GM19438 (cell line): ENCODE measurements around the gene ENTR1.
A peak's percentile ranks its signal among the peaks of the same experiment; 100 is the strongest.
"Not testable (repeated sequence)": the region's sequence is repeated elsewhere in the genome, so short reads cannot be mapped to it uniquely, and the experiment has no call there.

Experiments used
- ATAC-seq: cut with Tn5 transposase; IDR thresholded peaks from one replicate; pipeline ENCODE4 v1.9.1; 2021; ENCODE audit warnings: low read depth; ENCODE audit not compliant: unreplicated experiment

The ENTR1 gene

DNA sequence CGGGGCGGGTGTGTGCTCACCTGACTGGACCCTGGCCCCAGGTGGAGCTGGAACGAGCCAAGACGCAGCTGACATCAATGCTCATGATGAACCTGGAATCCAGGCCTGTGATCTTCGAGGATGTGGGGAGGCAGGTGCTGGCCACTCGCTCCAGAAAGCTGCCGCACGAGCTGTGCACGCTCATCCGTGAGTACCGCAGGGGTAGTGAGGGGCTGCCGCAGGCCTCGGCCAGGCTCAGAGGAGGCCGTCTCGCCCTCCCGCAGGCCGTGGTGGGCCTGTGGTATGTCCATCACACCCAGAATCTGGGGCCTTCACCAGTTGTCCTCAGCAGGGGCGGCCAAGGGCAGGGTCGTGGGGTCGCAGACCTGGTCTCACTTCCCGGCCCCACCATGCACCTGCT, 11.4 kb upstream of the ENTR1 start:
- ATAC-seq: no peak

DNA sequence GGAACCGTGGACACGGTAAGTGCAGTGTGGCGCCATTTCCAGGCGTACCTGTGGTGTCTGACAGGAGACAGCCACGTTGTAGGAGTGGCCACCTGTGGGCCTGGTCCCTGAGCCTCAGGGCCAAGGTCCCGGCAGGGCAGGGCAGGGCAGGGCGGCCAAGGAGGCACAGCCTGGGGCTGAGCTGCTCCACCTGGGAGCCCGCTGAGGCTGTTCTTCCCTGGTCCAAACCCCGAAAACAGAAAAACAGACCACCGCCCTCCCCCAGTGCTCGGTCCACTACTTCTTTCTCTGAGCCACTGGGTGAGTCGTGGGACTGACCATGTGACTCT, 8.6 kb upstream of the ENTR1 start:
- no peak for ATAC-seq

DNA sequence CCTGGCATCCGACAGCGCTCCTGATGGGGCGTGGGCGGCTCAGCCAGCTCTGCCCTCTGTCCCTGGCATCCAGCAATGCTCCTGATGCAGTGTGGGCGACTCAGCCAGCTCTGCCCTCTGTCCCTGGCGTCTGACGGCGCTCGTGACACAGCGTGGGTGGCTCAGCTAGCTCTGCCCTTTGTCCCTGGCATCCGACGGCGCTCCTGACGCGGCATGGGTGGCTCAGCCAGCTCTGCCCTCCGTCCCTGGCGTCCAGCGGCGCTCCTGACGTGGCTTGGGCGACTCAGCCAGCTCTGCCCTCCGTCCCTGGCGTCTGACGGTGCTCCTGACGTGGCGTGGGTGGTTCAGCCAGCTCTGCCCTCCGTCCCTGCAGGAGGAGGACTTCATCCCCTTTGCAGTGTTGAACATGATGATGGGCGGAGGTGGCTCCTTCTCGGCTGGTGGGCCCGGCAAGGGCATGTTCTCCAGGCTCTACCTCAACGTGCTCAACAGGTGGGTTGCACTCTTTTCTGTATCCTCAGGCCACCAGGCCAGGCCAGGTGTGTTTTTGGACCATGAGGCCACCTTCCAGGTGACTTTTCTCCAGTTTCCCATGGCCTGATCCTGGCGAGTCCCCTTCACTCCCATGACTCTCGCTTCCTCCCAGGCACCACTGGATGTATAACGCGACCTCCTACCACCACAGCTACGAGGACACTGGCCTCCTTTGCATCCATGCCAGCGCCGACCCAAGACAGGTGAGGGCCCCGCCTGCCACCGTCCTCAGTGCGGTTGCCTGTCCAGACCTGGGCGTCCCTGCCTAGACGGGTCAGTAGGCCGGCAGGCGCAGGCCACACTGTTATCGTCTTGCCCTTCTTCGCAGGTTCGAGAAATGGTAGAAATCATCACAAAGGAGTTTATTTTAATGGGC, 8.0 kb upstream of the ENTR1 start:
- ATAC-seq: no peak

DNA sequence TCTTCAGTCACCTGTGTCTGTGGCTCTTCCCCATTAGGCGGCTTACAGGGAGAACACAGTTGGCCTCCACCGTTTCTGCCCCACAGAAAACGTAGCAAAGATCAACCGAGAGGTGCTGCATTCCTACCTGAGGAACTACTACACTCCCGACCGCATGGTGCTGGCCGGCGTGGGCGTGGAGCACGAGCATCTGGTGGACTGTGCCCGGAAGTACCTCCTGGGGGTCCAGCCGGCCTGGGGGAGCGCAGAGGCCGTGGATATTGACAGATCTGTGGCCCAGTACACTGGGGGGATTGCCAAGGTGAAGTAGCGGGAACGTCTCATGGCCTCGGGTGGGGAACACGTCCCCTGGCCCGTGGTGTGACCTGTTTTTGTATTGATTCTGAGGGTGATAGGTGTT, 6.5 kb upstream of the ENTR1 start:
- ATAC-seq: no peak

DNA sequence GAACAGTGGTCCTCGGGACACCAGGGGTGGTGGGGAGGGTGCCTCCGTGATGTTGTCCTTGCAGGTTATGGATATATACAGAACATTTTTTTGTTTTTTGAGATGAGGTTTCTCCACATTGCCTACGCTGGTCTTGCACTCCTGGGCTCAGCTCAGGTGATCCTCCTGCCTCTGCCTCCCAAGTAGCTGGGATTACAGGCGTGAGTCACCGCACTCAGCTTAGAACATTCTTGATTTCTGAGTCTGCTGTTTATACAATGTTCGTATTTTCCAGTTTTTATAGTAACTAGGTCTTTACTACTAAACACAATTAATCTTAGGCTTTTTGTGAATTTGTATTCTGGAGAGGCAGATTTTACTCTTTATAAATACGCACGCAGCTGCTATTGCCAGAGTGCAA, 6.0 kb upstream of the ENTR1 start:
- no peak for ATAC-seq

DNA sequence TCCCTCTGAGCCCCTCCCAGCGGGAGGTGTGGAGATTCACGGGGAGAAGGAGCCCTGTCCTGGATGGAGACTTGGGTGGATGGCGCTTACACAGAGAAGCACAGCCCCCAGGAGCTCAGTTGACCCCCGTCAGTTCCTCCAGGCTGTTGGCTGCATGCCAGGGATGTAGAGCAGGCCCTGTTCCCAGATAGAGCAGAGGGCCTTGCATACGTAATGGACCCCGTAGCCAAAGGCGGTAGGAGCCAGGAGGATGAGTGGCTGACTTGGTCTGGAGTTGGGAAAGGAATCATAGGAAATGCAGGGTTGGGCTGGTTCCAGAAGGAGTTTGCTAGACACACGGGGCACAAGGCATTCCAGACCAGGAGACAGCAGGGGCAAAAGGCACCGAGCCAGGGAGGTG, 2.5 kb upstream of the ENTR1 start:
- ATAC-seq: no peak

DNA sequence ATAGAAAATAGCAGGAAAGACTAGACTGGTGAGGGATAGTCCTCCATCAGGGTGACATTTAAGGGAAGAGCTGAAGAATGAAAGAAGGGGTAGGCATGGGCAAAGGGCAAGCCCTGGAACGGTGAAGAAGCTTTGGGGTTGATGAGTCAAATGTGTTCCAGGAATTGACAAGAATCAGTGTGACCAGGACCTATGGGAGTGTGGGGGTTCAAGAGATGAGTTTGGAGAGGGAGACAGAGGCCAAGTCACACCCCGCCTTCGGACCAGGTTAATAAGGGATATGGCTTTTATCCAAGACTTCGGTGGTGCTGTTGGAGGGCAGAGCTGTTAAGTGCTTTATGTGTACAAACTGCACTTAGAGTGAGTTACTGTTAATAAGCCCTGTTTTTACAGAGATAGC, 964 bp upstream of the ENTR1 start:
- no peak for ATAC-seq

DNA sequence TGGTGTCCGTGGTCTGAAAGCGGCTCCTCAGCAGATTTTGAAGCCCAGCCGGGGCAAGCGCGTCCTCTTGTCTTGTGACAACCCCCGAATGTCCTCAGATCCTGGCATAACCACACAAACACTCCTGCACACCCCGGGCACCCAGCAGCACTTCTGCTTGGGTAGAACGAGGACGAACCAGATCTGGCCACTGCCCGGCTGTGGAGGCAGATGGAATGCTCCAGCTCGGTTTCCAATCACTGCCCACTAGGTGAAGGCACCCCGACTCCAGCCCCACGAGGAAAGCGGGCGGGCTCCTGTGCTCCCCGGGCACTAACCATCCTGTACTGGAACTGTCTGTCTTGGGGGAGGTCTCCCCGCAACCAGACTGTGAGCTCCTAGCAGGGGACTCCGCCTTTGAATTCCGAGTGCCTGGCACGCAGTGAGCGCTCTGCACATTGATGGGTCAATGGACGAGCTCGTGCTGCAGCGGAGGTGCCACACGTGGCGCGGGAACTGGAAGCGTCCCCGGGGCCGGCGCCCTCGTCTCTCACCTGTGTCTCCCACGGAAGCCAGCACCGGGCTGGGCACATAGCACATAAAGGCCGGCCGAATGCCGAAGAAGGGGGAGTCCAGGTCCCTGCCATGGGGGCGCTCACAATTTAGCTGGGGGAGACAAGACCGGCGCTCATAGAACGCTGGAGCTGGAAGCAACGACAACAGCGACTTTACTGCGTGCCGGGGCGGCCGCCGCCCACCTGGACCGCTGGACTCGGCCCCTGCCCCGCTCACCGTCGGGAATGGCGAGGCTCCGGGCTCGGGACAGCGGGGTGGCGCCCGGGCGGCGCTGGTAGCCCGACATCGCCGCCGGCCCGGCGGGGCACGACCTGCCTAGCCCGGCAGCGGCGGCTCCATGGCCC, 608 bp downstream of the ENTR1 start:
- peak; percentile 25 for ATAC-seq

DNA sequence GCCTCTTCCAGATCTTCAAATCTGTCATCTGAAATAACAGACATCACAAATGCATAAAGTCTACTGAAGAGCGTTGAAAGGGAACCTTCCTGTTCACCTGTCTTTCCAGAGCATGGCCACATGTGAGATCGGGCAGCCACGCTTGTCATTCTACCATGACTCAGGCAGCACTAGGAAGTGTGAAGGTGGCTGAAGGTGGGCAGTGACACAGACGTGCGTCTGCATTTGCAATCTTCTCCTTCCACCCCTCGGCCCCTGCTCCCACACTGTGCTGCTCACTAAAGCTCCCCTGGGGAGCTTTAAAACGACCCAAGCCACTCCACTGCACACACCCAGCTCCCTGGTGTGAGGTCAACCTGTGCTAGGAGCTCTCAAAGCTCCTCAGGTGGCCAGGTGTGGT, 2.5 kb downstream of the ENTR1 start:
- ATAC-seq: no peak

DNA sequence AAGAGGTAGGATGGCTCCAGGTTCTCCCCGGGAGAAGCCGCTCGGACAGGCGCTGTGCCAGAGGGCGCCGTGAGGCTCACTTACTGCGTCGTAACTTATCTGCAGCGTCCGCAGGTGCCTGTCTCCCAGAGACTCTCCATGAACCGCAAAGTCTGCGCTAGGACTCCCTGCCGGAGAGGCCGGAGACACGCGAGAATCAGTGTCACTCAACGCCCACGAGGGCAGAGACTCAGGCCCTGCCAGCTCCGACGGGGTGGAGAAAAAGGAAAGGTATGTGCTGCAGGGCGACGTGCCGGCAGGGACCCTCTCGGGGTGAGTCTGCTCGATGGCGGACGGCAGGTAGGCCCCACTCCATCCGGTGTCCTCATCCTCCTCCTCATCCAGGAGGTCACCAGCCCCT, 3.4 kb downstream of the ENTR1 start:
- ATAC-seq: not testable (repeated sequence)

DNA sequence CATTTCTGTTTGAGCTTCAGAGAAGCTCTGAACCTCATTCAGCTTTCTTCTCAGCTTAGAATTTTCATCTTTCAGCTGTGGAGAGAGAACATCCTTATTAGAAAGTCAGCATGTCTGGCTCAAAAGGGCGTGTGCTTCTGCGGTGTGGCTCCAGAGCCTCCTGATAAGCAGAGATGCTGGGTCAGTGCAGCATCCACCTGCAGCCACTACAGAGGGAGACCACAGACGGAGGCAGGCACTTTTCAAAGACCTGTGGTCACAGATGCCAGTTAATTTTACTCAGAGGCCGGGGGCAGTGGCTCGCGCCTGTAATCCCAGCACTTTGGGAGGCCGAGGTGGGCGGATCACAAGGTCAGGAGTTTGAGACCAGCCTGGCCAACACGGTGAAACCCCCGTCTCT, 4.5 kb downstream of the ENTR1 start:
- ATAC-seq: not testable (repeated sequence)

DNA sequence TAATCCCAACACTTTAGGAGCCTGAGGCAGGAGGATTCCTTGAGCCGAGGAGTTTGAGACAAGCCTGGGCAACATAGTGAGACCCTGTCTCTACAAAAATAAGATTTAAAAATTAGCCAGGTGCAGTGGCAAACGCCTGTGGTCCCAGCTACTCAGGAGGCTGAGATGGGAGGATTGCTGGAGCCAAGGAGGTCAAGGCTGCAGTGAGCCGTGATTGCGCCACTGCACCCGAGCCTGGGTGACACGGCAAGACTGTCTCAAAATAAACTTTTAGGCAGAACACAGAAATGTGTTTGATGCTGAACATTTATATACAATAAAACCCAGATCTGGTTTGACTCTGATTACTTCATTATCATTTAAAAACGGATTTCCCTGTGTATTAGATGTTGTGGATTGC, 4.9 kb downstream of the ENTR1 start:
- no peak for ATAC-seq

DNA sequence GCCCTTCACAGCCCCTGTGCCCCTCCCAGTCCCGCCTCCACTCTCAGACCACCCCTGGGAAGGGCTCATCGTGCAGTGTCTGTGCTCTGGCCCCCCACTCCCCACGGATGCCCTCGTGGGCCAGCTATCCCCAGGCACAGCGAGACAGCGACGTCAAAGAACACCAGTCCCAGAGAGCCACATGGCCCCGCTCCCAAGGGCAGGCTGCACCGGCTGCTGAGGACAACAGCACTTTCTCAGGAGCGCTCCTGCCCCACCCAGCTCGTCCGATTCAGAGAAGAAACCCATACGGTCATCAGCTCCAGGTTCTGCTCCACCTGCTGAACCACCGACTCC, 5.6 kb downstream of the ENTR1 start:
- no peak for ATAC-seq

DNA sequence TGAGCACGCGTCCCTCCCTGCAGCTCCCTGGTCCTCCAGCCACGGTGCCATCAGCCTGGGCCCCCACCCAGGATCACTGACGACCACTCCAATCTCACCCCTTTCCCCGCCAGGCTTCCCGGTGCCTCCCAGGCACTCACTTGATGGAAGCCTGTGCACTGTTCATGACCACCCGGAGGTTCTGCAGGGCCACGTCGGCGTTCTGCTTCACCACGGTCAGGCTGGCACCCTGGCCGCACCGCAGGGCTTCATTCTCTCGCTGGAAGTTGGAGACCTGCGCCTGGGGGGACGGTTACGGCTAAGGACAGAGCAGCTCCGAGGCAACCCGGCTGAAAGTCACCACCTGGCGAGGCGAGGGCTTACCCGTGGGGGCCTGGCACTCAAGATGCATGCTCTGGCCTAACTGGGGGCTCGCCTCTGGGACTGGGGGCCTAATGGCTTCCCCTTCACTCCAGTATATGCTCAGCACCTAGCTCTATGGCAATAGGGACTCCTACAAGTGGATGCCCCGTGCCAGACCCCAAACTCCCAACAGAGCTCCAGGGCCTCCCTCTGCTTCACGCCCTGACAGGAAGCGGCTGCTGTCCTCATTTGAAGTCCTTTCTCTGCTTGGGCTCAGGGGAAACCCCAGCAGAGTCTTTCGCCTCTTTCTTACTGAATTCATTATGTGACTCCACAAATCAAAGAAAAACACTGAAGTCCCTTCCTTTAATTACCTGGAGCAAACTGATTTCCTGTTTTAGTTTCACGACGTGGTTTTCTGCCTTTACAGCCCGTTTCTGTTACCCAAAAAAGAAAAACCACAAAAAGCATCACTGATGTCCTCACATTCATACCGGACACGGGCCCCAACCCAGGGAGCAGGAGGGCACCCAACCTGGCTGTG, 6.3 kb downstream of the ENTR1 start:
- no peak for ATAC-seq

DNA sequence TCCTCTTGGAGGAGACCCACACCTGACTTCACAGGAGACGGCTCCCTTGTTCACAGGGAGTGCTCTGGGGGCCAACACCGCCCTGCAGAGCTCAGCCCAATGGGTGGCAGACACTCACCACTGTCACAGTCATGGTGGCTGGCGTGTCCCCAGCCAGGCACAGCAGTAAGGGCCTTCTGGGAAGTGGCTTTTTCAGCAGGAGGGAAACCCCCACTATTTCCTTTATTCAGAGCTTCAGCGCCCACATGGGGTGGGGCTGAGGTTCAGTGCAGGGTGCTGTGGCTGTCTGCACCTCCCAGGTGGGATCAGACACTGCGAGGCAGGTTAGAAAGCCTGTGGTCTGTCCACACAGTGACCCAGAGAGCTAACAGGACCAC, 6.9 kb downstream of the ENTR1 start:
- ATAC-seq: no peak

DNA sequence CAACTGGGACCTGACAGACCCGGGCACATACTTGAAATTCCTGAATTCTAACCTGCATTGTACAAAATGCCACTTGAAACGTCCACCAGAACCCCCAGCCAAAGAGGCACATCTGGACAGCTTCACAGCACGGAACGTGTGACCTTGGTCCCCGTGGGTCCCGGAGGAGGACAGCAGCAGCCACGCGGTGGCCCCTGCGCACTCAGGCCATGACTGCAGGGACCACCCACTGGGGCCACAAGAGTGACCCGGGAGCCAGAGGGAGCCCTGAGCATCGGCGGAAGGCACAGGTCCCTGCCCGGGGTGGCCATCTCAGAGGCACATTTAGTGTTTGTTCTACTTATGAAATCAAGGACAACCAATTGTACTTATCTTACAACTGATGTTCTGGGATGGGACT, 8.3 kb downstream of the ENTR1 start:
- ATAC-seq: no peak

DNA sequence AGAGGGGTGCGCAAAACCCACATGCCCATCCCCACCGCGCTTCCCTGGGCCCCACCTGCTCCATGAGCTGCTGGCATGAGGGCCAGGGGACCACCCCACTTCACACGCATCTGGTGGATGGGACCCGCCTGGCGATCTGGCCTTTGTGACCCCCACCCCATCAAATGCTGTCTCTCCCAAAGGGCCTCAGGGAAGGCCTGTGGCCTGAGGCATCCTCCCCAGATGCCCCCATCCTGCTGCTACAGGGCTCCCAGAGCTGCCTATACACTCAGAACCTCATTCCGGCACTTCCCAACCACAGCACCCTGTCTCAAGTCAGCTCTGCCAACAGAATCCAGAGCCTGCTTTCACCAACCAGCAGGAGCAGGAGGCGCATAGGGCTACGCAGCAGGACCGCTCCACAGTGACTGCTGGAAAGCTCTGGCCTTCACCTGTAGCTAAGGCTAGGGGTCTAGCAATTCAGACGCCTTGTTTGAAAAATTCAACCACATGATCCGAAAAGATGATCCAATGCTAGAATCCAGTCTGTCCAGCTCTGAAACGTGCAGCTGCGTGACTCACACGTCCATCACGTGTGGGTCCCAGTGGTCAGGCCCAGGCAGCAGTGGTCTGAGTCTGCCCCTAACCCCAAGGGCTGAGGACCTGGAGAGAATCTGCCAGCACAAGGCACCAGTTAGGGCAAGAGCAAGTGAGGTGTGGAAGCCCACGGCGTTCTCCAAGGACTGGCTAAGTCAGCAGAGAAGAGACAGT, 9.1 kb downstream of the ENTR1 start:
- no peak for ATAC-seq

DNA sequence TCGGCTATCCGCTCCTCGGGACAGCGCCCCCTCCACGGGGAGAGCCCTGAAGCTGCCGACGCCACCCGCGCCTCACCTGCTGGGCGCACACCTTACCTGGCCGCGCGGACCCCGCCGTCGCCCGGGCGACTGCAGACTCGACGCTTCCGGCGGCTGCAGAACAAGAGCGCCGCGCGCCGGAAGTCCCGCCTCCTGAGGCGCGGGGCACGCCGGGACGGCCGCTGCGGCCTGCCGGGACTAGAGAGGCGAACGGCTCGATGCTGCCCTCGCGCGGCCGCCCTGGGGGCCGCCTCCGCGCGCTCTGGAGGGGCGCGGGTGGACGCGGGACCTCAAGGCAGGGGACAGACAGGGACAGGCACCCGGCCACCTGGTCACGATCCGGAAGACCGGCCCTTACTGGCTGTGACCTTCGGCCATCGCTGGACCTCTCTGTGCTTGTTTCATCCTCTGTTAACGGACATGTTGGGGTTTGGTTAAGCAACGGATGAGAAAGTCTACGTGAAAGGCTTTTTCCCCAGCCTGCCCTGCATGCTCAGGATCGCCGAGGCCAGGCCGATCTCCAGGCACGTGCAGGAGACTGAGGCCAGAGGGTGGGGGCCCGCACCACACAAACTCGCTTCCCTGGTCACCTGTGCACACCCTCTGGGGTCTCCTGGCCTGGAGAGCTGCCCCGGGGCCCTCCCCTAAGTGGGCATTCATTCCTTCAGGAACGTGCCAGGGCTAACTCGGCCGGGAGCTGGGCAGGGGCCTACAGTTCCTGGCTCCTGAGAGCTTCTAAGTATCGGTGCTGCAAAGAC, 10.2 kb downstream of the ENTR1 start, which contains the start of gene SNAPC4:
Gene SNAPC4 (minus strand): TSS at position 133 of the 797 bp plus-strand sequence. CDS start 1,742 bp downstream, outside the sequence.
- peak; percentile 48 for ATAC-seq
